ENCODE data around the gene CC2D2B. TPM values are rescaled to one million over a fixed set of nuclear protein-coding genes. Genes with fewer than 3 reads are reported as not detected.
A peak's percentile ranks its signal among the peaks of the same experiment; 100 is the strongest.

CC2D2B gene
- total and polyA plus RNA-seq, 12 donors: 0.14 to 1.8 (median 0.79) TPM

GRCh38 chr10:96021332-96021731 is 113.6 kb downstream of the CC2D2B start:
- intact Hi-C loops (cut with DNase I): loop anchor here in 1 of 10 donors (5.0 kb wide), 1 partner anchor 271 kb away; no protein-coding TSS in a partner anchor
- WGBS, 2 donors: 85 to 89% methylated on average over 1 of the region's 1 CpG
- no peak for TF ChIP-seq CTCF (IDR thresholded peaks at IDR 0.05)

GRCh38 chr10:96022739-96023138 is 115.0 kb downstream of the CC2D2B start:
- 73 to 74% methylated on average over 2 of the region's 2 CpGs for WGBS, 2 donors
- no peak for ATAC-seq
- intact Hi-C loops (cut with DNase I): loop anchor here in 1 of 10 donors (5.0 kb wide), 1 partner anchor 270 kb away; no protein-coding TSS in a partner anchor
- Histone ChIP-seq H3K9me3 (no peaks in the 10 kb centered on the region), H3K27ac (no peak overlapping the region), H3K4me1 (no peaks in the 10 kb centered on the region), H3K36me3 (no peaks in the 10 kb centered on the region), H3K4me3 (no peak overlapping the region), H3K27me3 (no peaks in the 10 kb centered on the region)
- TF ChIP-seq CTCF (IDR thresholded peaks at IDR 0.05): no peak
- no peak for DNase-seq

More at GRCh38 chr10:96021332-96021731, 113.6 kb downstream of the CC2D2B start:
- Histone ChIP-seq H3K36me3 (no peaks in the 10 kb centered on the region), H3K27me3 (no peaks in the 10 kb centered on the region), H3K4me1 (peaks cover 0 to 6% (median 0%) of the 10 kb centered on the region in 9 donors), H3K4me3 (no peak overlapping the region), H3K9me3 (no peaks in the 10 kb centered on the region), H3K27ac (no peak overlapping the region)
- DNase-seq: no peak
- ATAC-seq: no peak

GRCh38 chr10:96023168-96023567 is 115.4 kb downstream of the CC2D2B start:
- Histone ChIP-seq H3K27me3 (no peaks in the 10 kb centered on the region), H3K4me1 (no peaks in the 10 kb centered on the region), H3K9me3 (peaks cover 0 to under 1% (median 0%) of the 10 kb centered on the region in 11 donors), H3K4me3 (no peak overlapping the region), H3K36me3 (no peaks in the 10 kb centered on the region), H3K27ac (no peak overlapping the region)
- intact Hi-C loops (cut with DNase I): loop anchor here in 1 of 10 donors (5.0 kb wide), 1 partner anchor 269 kb away; no protein-coding TSS in a partner anchor
- ATAC-seq (no peak), DNase-seq (no peak)
- no peak for TF ChIP-seq CTCF (IDR thresholded peaks at IDR 0.05)

GRCh38 chr10:96025566-96025965 is 117.8 kb downstream of the CC2D2B start:
- ATAC-seq (no peak), DNase-seq (no peak)
- peak in 1 of 9 donors; percentile 13 for TF ChIP-seq CTCF (IDR thresholded peaks at IDR 0.05)
- Histone ChIP-seq H3K4me1 (no peaks in the 10 kb centered on the region), H3K27ac (no peak overlapping the region), H3K4me3 (no peak overlapping the region), H3K36me3 (no peaks in the 10 kb centered on the region), H3K9me3 (peaks cover 0 to 4% (median 0%) of the 10 kb centered on the region in 11 donors), H3K27me3 (no peaks in the 10 kb centered on the region)
- WGBS, 2 donors: 83 to 86% methylated on average over 3 of the region's 3 CpGs
- intact Hi-C loops (cut with DNase I): no loop called here
